GM18873 (cell line): ENCODE measurements around the gene GALNT14.

Experiments
- ATAC-seq: cut with Tn5 transposase; IDR thresholded peaks from one replicate; pipeline ENCODE4 v1.9.1; 2021; ENCODE audit warnings: mild to moderate bottlenecking, moderate library complexity, moderate number of reproducible peaks; ENCODE audit not compliant: unreplicated experiment, low FRiP score

The GALNT14 gene

GRCh38 chr2:30957591-30957990 is 180.6 kb downstream of the GALNT14 start:
- no peak for ATAC-seq

- ATAC-seq, result no peak
Measured at GRCh38 chr2:30956995-30957394, 181.2 kb downstream of the GALNT14 start.

GRCh38 chr2:30955516-30956132 is 182.6 kb downstream of the GALNT14 start:
- ATAC-seq, result no peak

- no peak for ATAC-seq
Measured at GRCh38 chr2:30950339-30950738, 187.9 kb downstream of the GALNT14 start.

GRCh38 chr2:30949435-30949834 is 188.8 kb downstream of the GALNT14 start:
- ATAC-seq, result no peak

DNA sequence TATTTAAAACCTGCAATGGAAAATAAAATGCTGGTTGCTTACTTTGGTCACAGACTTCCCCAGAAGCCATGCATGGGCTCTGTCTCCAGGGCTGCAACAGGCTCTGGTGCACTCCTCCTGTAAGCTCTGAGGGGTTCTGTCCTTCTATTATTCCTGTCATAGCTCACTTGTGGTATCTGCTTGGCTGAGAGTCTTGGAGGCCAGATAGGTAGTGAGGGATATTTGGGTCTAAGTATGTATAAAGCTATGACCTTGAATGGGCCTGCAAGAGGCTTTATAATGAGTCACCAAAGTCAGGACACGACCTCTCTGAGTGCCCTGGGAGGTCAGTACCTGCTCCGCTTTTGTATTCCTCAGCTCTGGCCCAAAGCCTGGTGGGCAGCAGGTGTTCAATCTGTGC is 189.4 kb downstream of the GALNT14 start:
- no peak for ATAC-seq

DNA sequence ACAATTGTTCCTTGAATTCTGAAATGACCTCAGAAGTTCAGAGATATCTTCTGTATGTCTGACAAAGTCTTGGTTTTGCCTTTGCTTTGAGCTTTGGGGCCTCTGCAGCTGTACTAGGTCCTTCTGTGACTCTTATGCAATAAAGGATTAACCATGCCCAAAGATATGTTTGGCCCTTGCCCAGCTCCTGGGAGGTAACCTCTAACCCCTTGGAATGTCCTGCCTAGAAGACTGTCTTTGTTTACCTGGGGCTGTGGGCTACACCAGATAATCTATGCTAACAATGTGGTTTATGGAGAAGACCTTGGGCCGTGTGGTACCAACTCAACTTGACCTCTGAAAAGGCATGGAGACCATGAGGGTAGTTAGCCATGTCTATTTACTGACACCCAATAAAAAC is 190.1 kb downstream of the GALNT14 start:
- ATAC-seq, result no peak

DNA sequence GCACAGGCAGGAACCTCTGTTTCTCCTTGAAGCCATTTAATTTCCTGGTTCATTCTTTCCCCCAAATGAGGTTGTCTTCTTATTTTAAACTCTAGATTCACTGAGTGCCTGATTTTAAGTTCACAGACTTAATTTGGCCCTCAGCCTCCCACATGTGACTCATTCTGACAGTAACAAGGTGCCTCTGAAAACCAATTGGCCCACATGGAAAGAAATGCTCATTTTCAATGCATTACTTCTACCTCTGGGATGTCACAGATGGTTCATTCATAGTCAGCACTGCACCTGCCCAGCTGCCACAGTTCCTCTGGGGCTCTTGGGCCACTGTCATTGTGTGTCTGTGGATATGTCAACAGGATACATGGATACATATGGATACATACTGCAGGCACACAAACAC is 190.6 kb downstream of the GALNT14 start:
- no peak for ATAC-seq

DNA sequence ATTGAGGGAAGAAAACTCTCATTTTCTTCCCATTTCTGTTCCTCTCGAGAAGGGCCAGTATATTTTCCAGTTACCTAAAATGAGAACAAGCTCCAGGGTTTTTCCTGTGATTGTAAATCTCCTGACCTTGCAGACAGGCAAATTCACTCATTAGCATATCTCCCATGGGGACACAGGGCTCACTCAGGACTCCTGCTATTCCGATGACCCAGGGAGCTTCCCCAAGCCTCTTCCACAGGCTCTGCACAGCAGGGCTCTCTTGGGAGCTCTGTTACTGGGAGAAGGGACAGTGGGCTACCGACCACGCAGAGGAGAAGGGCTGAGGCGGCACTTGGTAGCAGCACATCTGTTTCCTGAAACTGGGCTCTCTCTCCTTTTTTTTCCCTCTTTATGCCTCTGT is 195.8 kb downstream of the GALNT14 start:
- no peak for ATAC-seq

DNA sequence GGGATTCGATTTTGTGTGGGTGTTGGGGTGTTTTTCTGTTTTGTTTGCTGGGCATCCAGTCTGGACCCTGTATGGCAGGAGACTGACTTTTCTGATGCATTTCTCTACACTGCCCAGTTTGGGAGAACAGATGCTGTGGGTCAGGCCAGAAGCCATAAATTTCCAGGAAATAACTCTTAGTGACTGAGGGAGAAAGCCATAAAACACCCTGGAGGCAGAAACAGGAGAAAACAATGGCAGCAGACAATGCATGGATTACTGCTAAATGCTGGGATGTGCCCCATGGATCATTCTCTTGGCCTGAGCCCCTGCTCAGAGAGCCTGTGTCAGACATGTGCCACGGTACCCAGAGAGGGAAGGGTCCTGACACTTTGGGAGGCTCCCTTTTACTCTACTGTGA is 197.4 kb downstream of the GALNT14 start:
- ATAC-seq, result no peak

DNA sequence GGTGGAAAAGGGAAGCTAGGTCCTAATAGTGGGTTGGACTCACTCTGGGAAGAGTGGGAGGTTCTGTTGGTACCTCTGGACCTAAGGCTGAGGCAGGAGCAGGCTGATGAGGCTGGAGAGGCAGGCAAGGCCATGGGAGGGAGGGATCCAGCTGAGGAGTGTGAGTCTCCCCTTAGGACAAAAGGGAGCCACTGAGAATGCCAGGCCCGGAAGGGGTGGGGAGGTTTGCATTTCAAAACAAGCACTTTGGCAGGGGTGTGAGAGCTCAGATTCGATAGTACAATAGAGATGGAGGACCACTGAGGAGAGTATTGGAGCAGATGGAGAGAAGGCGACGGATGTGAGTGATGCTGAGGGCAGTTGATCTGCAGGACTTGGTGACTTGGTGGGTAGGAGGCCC is 198.9 kb downstream of the GALNT14 start:
- no peak for ATAC-seq

- no peak for ATAC-seq
Measured at GRCh38 chr2:30938196-30938595, 200.0 kb downstream of the GALNT14 start.

DNA sequence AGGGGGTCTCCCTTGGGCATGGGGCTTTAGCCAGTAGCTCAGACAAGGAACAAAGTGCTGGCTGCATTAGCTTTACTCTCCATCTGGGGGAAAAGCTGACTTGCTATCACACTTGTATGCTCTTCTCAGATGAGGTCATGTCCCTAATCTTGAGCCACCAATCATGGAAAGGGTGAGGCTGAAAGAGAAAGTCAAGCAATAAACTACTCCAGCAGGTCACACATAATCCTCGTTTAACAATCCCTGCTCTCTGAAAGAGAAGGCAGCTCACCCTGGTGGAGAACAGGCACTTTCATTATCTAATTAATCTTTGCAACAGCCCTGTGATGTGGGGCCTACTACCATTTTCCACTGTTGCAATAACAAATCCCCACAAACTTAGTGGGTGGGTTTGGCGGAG is 201.3 kb downstream of the GALNT14 start:
- no peak for ATAC-seq

- no peak for ATAC-seq
Measured at GRCh38 chr2:30935795-30936194, 202.4 kb downstream of the GALNT14 start.

GRCh38 chr2:30934066-30934465 is 204.2 kb downstream of the GALNT14 start:
- ATAC-seq, result no peak

- no peak for ATAC-seq
Measured at GRCh38 chr2:30933496-30933895, 204.7 kb downstream of the GALNT14 start.

DNA sequence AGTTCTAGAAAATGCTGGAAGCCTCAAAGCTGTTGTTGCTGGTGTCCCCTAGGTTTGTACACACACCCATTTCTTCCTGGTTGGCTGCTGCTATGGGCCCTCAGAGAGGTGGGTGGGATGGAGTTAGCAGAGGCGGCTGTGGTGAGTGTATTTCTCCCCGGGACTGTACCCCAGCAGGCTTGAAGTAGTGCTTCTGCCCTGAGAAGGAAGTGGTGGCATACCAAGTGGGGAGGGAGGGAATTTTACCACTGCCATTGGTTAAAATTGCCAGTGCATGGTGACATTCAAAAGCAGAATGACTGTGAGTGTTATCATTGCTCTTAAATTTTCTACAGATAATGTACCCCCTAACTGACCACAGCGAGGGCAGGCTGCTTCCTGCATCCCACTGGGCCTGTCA is 205.4 kb downstream of the GALNT14 start:
- no peak for ATAC-seq

GRCh38 chr2:30931841-30932407 is 206.3 kb downstream of the GALNT14 start:
- no peak for ATAC-seq

GRCh38 chr2:30930716-30931115 is 207.5 kb downstream of the GALNT14 start:
- ATAC-seq, result no peak

DNA sequence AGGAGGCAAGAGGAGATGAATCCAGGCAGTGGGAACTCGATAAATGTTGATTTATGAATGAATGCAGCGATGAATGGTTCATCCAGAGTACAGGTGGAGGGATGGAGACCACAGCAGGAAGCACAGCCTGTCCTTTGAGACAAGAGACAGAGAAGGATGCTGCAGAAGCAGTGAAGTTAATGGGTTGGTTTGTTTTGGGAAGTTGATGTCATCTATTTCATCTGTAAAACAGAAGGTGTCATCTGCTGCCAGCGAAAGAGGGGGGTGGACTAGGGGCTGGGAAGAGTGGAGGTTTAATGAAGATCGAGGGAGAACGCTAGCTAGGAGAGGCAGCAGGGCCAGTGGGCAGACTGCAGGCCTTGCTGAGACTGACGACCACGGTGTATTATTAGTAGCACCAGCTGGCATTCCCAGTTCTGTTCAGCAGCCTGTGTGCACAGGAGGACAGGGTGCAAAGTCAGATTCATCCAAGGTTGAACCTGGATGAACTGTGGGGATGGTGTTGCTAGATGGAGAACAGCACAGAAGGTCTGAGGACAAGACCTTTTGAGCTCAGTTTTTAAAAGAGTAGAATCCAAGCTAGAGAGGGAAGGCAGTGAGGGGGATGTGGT is 210.7 kb downstream of the GALNT14 start:
- ATAC-seq, result no peak

DNA sequence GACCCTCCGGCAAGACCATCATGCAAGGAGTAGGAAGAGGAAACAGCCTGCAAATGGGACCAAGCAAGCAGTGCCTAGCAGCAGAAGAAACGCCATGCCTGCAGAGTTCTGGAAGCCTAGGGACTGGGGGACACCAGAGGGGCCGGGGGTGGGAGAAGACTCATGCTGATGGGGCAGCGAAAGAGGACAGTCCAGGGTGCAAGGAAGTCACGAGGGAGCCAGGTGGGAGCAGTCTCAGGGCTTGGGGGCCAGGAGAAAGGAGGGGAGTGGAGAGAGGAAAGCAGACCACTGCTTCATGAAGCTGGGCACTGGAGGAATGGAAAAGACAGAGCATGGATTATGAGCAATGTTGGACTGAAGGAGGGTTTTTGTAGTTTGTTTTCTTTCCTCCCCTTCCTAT is 211.6 kb downstream of the GALNT14 start:
- ATAC-seq, result no peak

DNA sequence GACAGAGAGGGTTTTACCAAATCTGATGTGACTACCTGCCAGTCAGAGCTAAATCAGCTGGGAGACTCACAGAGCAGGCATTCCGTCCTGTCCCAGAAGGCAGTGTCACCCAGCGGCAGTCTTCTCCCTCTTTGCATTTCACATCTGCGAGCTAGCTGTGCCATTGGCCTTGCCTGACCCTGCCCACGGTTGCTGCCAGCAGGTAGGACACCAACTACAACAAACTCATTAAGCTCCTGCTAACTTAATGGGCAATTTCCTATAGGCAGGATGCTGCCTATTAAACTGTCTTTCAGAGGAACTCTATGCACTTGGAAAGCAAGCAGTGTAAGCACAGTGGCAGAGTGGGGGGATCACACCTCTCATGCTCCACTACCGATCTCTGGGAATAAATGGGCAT is 214.6 kb downstream of the GALNT14 start:
- no peak for ATAC-seq
